ENCODE results near the gene PRSS22. TPM values are rescaled to one million over a fixed set of nuclear protein-coding genes. Genes with fewer than 3 reads are reported as not detected.

PRSS22 gene
- total RNA-seq, 2 experiments from 2014 or later = not detected

- no peaks in the 10 kb centered on the region for H4K20me1 ChIP-seq (ENCODE audit: insufficient read depth, low read length)
- no peaks in the 10 kb centered on the region for H3K9me2 ChIP-seq (ENCODE audit: insufficient read depth, low read length)
- CTCF ChIA-PET (ENCODE audit: unreplicated experiment) = no interaction called here
- H3K9me3 ChIP-seq (ENCODE audit: low read length) = peaks cover 11% of the 10 kb centered on the region
- BruUV-seq (replicated peaks) = no TSS peak
- H3K4me3 ChIP-seq (ENCODE audit: low read depth, low read length, poor library complexity, severe bottlenecking) = peak overlapping the region; percentile 84
- TF ChIP-seq EZH2phosphoT487 (IDR thresholded peaks at IDR 0.05; ENCODE audit: borderline replicate concordance, low read depth, low read length) = no peak
- TF ChIP-seq, protein P1, sequence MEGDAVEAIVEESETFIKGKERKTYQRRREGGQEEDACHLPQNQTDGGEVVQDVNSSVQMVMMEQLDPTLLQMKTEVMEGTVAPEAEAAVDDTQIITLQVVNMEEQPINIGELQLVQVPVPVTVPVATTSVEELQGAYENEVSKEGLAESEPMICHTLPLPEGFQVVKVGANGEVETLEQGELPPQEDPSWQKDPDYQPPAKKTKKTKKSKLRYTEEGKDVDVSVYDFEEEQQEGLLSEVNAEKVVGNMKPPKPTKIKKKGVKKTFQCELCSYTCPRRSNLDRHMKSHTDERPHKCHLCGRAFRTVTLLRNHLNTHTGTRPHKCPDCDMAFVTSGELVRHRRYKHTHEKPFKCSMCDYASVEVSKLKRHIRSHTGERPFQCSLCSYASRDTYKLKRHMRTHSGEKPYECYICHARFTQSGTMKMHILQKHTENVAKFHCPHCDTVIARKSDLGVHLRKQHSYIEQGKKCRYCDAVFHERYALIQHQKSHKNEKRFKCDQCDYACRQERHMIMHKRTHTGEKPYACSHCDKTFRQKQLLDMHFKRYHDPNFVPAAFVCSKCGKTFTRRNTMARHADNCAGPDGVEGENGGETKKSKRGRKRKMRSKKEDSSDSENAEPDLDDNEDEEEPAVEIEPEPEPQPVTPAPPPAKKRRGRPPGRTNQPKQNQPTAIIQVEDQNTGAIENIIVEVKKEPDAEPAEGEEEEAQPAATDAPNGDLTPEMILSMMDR (conservative IDR thresholded peaks at IDR 0.05; ENCODE audit: low read length) = no peak
- H3K36me3 ChIP-seq (ENCODE audit: insufficient read depth, low read length) = no peaks in the 10 kb centered on the region
- H3K79me2 ChIP-seq (ENCODE audit: insufficient read depth, low read depth, low read length) = no peaks in the 10 kb centered on the region
- H3K4me2 ChIP-seq (ENCODE audit: low read length) = peak overlapping the region; percentile 92
- intact Hi-C loops (cut with micrococcal nuclease; ENCODE audit: unreplicated experiment) = no loop called here
- POLR2A ChIA-PET = interaction anchor here (1.2 to 2.2 kb wide), 3 partner anchors 15 to 29 kb away, joined by 6 to 10 read pairs (median 9); partner anchors contain the start of gene FLYWCH1
- peak overlapping the region; percentile 68 for H2AFZ ChIP-seq (ENCODE audit: low read length)
- H3K4me1 ChIP-seq (ENCODE audit: insufficient read depth, low read length, poor library complexity, severe bottlenecking) = peaks cover 7% of the 10 kb centered on the region
- peak; percentile 6 for DNase-seq (ENCODE audit: low spot score)
- H3K27ac ChIP-seq (ENCODE audit: low read depth, low read length, poor library complexity, severe bottlenecking) = no peak overlapping the region
Measured at GRCh38 chr16:2883458-2883908, 25.5 kb upstream of the PRSS22 start.

DNA sequence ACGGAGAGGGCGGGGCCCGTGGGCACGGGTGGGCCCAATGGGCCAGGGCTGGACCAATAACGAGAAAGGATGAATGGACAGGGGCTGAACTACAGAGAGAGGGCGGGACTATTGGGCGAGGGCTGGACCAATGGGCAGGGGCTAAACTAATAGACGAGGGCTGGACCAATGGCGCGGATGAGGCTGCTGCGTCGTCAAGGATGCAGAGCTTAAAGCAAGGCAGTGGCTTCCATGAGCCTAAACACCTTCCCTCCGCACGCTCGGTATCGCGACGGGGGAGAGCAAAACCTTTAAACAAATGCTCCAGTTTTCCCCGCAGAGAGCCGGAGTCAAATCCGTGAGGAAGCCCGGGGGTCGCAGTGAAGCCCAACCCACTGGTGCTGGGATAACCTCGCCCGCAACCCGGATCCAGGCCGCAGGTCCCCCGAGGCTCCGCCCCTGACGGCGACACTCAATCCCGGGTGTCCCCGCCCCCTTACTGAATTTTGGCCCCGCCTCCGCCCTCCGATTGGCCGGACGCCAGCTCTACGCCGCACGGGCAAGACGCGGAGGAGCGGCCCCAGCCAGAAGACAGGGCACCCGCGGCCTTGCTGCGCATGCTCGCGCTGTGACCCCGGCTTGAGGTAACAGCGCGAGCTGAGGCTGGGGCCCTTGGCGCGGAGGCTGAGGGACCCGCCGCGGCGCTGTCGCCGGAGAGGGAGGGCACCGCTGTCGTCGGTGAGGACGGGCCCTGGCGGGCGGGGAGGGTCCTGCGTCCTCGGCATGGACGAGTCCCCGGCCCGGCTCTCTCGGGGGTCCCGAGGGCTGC, 24.9 kb upstream of the PRSS22 start, which contains the start of gene FLYWCH2:
TSS of gene FLYWCH2 (plus strand) at position 566 of the 808 bp plus-strand sequence. CDS start 13,235 bp downstream, outside the sequence.
- no peaks in the 10 kb centered on the region for H3K9me2 ChIP-seq (ENCODE audit: insufficient read depth, low read length)
- no peaks in the 10 kb centered on the region for H3K36me3 ChIP-seq (ENCODE audit: insufficient read depth, low read length)
- intact Hi-C loops (cut with micrococcal nuclease; ENCODE audit: unreplicated experiment) = loop anchor here (1.0 kb wide), 1 partner anchor 22 kb away; no protein-coding TSS in a partner anchor
- peak within 1 kb of the TSS; percentile 52 for H3K27ac ChIP-seq (ENCODE audit: low read depth, low read length, poor library complexity, severe bottlenecking)
- H4K20me1 ChIP-seq (ENCODE audit: insufficient read depth, low read length) = no peaks in the 10 kb centered on the region
- H2AFZ ChIP-seq (ENCODE audit: low read length) = peak within 1 kb of the TSS; percentile 91
- peaks cover 11% of the 10 kb centered on the region for H3K9me3 ChIP-seq (ENCODE audit: low read length)
- H3K4me2 ChIP-seq (ENCODE audit: low read length) = peak within 1 kb of the TSS; percentile 92
- CTCF ChIA-PET (ENCODE audit: unreplicated experiment) = interaction anchor here (0.6 to 0.7 kb wide), 2 partner anchors 15 to 29 kb away, joined by 3 read pairs; partner anchors contain the start of gene FLYWCH1
- DNase-seq (ENCODE audit: low spot score) = peak; percentile 98
- no TSS peak for BruUV-seq (replicated peaks)
- H3K4me3 ChIP-seq (ENCODE audit: low read depth, low read length, poor library complexity, severe bottlenecking) = peak within 1 kb of the TSS; percentile 84
- POLR2A ChIA-PET = interaction anchor here (0.5 to 2.2 kb wide), 8 partner anchors 15 to 926 kb away, joined by 3 to 10 read pairs (median 4); partner anchors contain the start of genes FLYWCH1 and KCTD5
- H3K79me2 ChIP-seq (ENCODE audit: insufficient read depth, low read depth, low read length) = no peaks in the 10 kb centered on the region
- TF ChIP-seq, protein P1 (conservative IDR thresholded peaks at IDR 0.05; ENCODE audit: low read length) = no peak
- H3K4me1 ChIP-seq (ENCODE audit: insufficient read depth, low read length, poor library complexity, severe bottlenecking) = peaks cover 7% of the 10 kb centered on the region
